H9 (cell line): ENCODE results near the gene GAPT. TPM values are rescaled to one million over a fixed set of nuclear protein-coding genes. Genes with fewer than 3 reads are reported as not detected.

ENCODE experiments used
- DNase-seq: peaks from one replicate; pipeline ENCODE4 v3.0.0-alpha.2; 2017
- H2AFZ ChIP-seq: one replicate; pipeline ENCODE4 v1.6.1; 2013; ENCODE audit warnings: mild to moderate bottlenecking, low read length, control low read depth, moderate library complexity
- H2AK5ac ChIP-seq: 2 replicates; pipeline ENCODE4 v1.6.1; 2013; ENCODE audit warnings: low read length, control low read depth, mixed read lengths; ENCODE audit not compliant: insufficient read length
- H2BK120ac ChIP-seq: one replicate; pipeline ENCODE4 v1.6.1; 2013; ENCODE audit warnings: low read depth, mild to moderate bottlenecking, low read length, control low read depth, inconsistent platforms; ENCODE audit not compliant: poor library complexity, severe bottlenecking
- H2BK12ac ChIP-seq: 2 replicates; pipeline ENCODE4 v1.6.1; 2013; ENCODE audit warnings: low read length, control low read depth, mixed read lengths, low read depth; ENCODE audit not compliant: insufficient read length
- H2BK15ac ChIP-seq: 2 replicates; pipeline ENCODE4 v1.6.1; 2013; ENCODE audit warnings: low read depth, low read length, control low read depth
- H2BK20ac ChIP-seq: one replicate; pipeline ENCODE4 v1.6.1; 2013; ENCODE audit warnings: low read depth, mild to moderate bottlenecking, low read length, control low read depth, inconsistent platforms; ENCODE audit not compliant: poor library complexity, severe bottlenecking
- H2BK5ac ChIP-seq: 2 replicates; pipeline ENCODE4 v1.6.1; 2013; ENCODE audit warnings: low read length, control low read depth, mixed read lengths; ENCODE audit not compliant: insufficient read length
- H3K14ac ChIP-seq: 2 replicates; pipeline ENCODE4 v1.6.1; 2013; ENCODE audit warnings: low read length, control low read depth; ENCODE audit not compliant: insufficient read depth
- H3K18ac ChIP-seq: 2 replicates; pipeline ENCODE4 v1.6.1; 2013; ENCODE audit warnings: low read depth, mild to moderate bottlenecking, mixed read lengths, low read length, control low read depth; ENCODE audit not compliant: insufficient read length
- H3K23ac ChIP-seq: 2 replicates; pipeline ENCODE4 v1.6.1; 2013; ENCODE audit warnings: low read length, control low read depth, mixed read lengths, low read depth; ENCODE audit not compliant: insufficient read length
- H3K23me2 ChIP-seq: 2 replicates; pipeline ENCODE4 v1.6.1; 2013; ENCODE audit warnings: low read depth, mild to moderate bottlenecking, mixed read lengths, low read length, control low read depth; ENCODE audit not compliant: insufficient read length, poor library complexity, severe bottlenecking
- H3K27ac ChIP-seq: 2 replicates; pipeline ENCODE4 v1.5.1; 2013; ENCODE audit warnings: low read length, control low read depth, mixed read lengths, low read depth; ENCODE audit not compliant: insufficient read length
- H3K27me3 ChIP-seq: 2 replicates; pipeline ENCODE4 v1.6.1; 2013; ENCODE audit warnings: low read length, control low read depth, inconsistent platforms; ENCODE audit not compliant: insufficient read depth
- H3K4ac ChIP-seq: 2 replicates; pipeline ENCODE4 v1.6.1; 2013; ENCODE audit warnings: low read depth, mild to moderate bottlenecking, control low read depth, inconsistent platforms, low read length, moderate library complexity
- H3K4me1 ChIP-seq: 2 replicates; pipeline ENCODE4 v1.6.1; 2013; ENCODE audit warnings: low read length, control low read depth, inconsistent platforms; ENCODE audit not compliant: insufficient read depth
- H3K4me2 ChIP-seq: 2 replicates; pipeline ENCODE4 v1.6.1; 2013; ENCODE audit warnings: low read length, control low read depth, mixed read lengths; ENCODE audit not compliant: insufficient read length, insufficient read depth
- H3K56ac ChIP-seq: 2 replicates; pipeline ENCODE4 v1.6.1; 2013; ENCODE audit warnings: low read depth, mild to moderate bottlenecking, mixed read lengths, low read length, control low read depth; ENCODE audit not compliant: insufficient read length
- H3K79me1 ChIP-seq: 2 replicates; pipeline ENCODE4 v1.6.1; 2013; ENCODE audit warnings: low read depth, mild to moderate bottlenecking, moderate library complexity, low read length, control low read depth, inconsistent platforms; ENCODE audit not compliant: insufficient read depth, poor library complexity, severe bottlenecking
- H3K79me2 ChIP-seq: 2 replicates; pipeline ENCODE4 v1.6.1; 2013; ENCODE audit warnings: low read length, control low read depth, inconsistent platforms; ENCODE audit not compliant: insufficient read depth
- H3K9ac ChIP-seq: 2 replicates; pipeline ENCODE4 v1.6.1; 2013; ENCODE audit warnings: low read length, control low read depth, mixed read lengths; ENCODE audit not compliant: insufficient read length; ENCODE audit errors: extremely low read depth
- H3K9me3 ChIP-seq: one replicate; pipeline ENCODE4 v1.6.1; 2013; ENCODE audit warnings: low read depth, low read length, inconsistent platforms; ENCODE audit not compliant: control insufficient read depth
- H3T11ph ChIP-seq: one replicate; pipeline ENCODE4 v1.6.1; 2013; ENCODE audit warnings: mild to moderate bottlenecking, low read length, control low read depth, inconsistent platforms
- H4K20me1 ChIP-seq: one replicate; pipeline ENCODE4 v1.6.1; 2013; ENCODE audit not compliant: control insufficient read depth, insufficient read length, insufficient read depth
- H4K5ac ChIP-seq: 2 replicates; pipeline ENCODE4 v1.6.1; 2013; ENCODE audit warnings: low read depth, mild to moderate bottlenecking, mixed read lengths, low read length, control low read depth; ENCODE audit not compliant: insufficient read length
- H4K8ac ChIP-seq: replicated peaks from 2 replicates; pipeline ENCODE4 v1.6.1; 2013; ENCODE audit warnings: low read length, control low read depth, mixed read lengths, low read depth; ENCODE audit not compliant: insufficient read length
- H4K91ac ChIP-seq: 2 replicates; pipeline ENCODE4 v1.6.1; 2013; ENCODE audit warnings: low read depth, mild to moderate bottlenecking, moderate library complexity, mixed read lengths, low read length, control low read depth; ENCODE audit not compliant: insufficient read length
- H3K27ac Mint-ChIP-seq, 3 experiments: 2 replicates in 2 of 3; 3 replicates in 1 of 3; pipeline ENCODE4 v1.8.0; 2020 to 2021; ENCODE audit warnings: mixed read lengths in 3 of 3, mild to moderate bottlenecking in 1 of 3, moderate library complexity in 1 of 3
- H3K27me3 Mint-ChIP-seq: 2 replicates; pipeline ENCODE4 v1.8.0; 2021; ENCODE audit warnings: low read depth, mild to moderate bottlenecking, moderate library complexity, mixed read lengths
- H3K36me3 Mint-ChIP-seq, 3 experiments: 2 replicates in 2 of 3; 3 replicates in 1 of 3; pipeline ENCODE4 v1.8.0; 2020 to 2021; ENCODE audit warnings: low read depth in 3 of 3, mixed read lengths in 3 of 3; ENCODE audit not compliant: insufficient read depth in 1 of 3
- H3K4me1 Mint-ChIP-seq, 2 experiments: 2 replicates each; pipeline ENCODE4 v1.8.0; 2020; ENCODE audit warnings: mixed read lengths in 2 of 2
- H3K4me3 Mint-ChIP-seq, 2 experiments: 2 replicates in 1 of 2; 3 replicates in 1 of 2; pipeline ENCODE4 v1.8.0; 2020 to 2021; ENCODE audit warnings: mild to moderate bottlenecking in 2 of 2, mixed read lengths in 2 of 2, moderate library complexity in 1 of 2
- H3K9me3 Mint-ChIP-seq, 2 experiments: 2 replicates in 1 of 2; 3 replicates in 1 of 2; pipeline ENCODE4 v1.8.0; 2020; ENCODE audit warnings: mild to moderate bottlenecking in 2 of 2, mixed read lengths in 2 of 2, moderate library complexity in 1 of 2
- WGBS: extraction: QIAGEN DNeasy Blood & Tissue Kit; methylation state at CpG from one replicate; pipeline ENCODE4 v1.1.7; 2013; ENCODE audit warnings: missing lambda C conversion rate, low lambda C conversion rate, mixed read lengths; ENCODE audit not compliant: insufficient read length; ENCODE audit errors: extremely low coverage; 5-methylcytosine and 5-hydroxymethylcytosine counted together
- total RNA-seq: library from RNA; stranded (reverse); gene quantifications from 2 replicates; pipeline ENCODE4 v1.2.1, GENCODE V29; 2021
- TF ChIP-seq, protein P1 (sequence below): fragments of 200-600 bp; sonication (generic); conservative IDR thresholded peaks from 3 replicates; pipeline ENCODE4 v1.8.0; 2021; ENCODE audit warnings: antibody characterized with exemption, mild to moderate bottlenecking

The GAPT gene
- total RNA-seq, 1 experiment from 2014 or later, result not detected

DNA sequence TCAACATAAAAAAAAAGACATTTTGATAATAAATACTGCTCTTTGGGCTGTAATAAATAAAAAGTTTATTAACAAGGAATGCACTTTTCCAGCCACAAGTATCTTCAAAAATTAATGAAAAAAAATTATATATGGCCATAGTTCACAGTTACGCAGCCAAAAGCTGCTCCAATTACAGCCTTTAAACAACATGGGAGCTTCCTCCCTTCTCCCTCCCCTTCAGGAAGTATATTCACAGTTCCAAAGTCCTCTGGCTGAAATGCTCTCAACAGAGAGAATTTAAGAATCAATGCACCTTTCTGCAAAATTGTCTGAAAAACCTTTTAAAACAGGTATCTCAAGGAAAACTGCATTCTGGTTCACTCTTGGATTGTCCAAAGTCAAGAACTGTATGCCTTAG is 37.2 kb upstream of the GAPT start:
- no CpG with 5 or more reads among the region's 1 CpG for WGBS
- H2BK15ac ChIP-seq, result no peak overlapping the region
- H3K27me3 Mint-ChIP-seq, result no peaks in the 10 kb centered on the region; the same call in 1 of the 2 replicates
- no peak overlapping the region for H3K56ac ChIP-seq
- H2AFZ ChIP-seq, result no peak overlapping the region
- H4K8ac ChIP-seq, result no peak overlapping the region
- no peak overlapping the region for H3K9ac ChIP-seq
- no peaks in the 10 kb centered on the region for H3K4me1 ChIP-seq
- H3K23ac ChIP-seq, result no peak overlapping the region
- H2BK120ac ChIP-seq, result no peak overlapping the region
- H3K27me3 ChIP-seq, result no peaks in the 10 kb centered on the region
- no peaks in the 10 kb centered on the region for H3K9me3 ChIP-seq
- H3K9me3 Mint-ChIP-seq, result no peaks in the 10 kb centered on the region
- no peak overlapping the region for H3K14ac ChIP-seq
- no peak overlapping the region for H3T11ph ChIP-seq
- no peak for DNase-seq
- TF ChIP-seq, protein P1, sequence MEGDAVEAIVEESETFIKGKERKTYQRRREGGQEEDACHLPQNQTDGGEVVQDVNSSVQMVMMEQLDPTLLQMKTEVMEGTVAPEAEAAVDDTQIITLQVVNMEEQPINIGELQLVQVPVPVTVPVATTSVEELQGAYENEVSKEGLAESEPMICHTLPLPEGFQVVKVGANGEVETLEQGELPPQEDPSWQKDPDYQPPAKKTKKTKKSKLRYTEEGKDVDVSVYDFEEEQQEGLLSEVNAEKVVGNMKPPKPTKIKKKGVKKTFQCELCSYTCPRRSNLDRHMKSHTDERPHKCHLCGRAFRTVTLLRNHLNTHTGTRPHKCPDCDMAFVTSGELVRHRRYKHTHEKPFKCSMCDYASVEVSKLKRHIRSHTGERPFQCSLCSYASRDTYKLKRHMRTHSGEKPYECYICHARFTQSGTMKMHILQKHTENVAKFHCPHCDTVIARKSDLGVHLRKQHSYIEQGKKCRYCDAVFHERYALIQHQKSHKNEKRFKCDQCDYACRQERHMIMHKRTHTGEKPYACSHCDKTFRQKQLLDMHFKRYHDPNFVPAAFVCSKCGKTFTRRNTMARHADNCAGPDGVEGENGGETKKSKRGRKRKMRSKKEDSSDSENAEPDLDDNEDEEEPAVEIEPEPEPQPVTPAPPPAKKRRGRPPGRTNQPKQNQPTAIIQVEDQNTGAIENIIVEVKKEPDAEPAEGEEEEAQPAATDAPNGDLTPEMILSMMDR, result no peak
- no peak overlapping the region for H3K4me2 ChIP-seq
- peaks cover 3 to 51% (median 37%) of the 10 kb centered on the region in 3 experiments; a peak in 6 of 7 replicates for H3K36me3 Mint-ChIP-seq
- no peaks in the 10 kb centered on the region for H3K79me1 ChIP-seq
- H4K5ac ChIP-seq, result no peak overlapping the region
- H2AK5ac ChIP-seq, result no peak overlapping the region
- no peak overlapping the region for H2BK5ac ChIP-seq
- peaks cover 3% of the 10 kb centered on the region for H3K23me2 ChIP-seq
- peaks cover 15 to 16% of the 10 kb centered on the region in 2 experiments for H3K4me1 Mint-ChIP-seq
- no peak overlapping the region for H3K4ac ChIP-seq
- no peak overlapping the region for H3K27ac ChIP-seq
- H2BK12ac ChIP-seq, result no peak overlapping the region
- no peak overlapping the region for H3K4me3 Mint-ChIP-seq
- peaks cover 2% of the 10 kb centered on the region; the same call in 1 of the 2 replicates for H3K79me2 ChIP-seq
- H3K27ac Mint-ChIP-seq, result no peak overlapping the region
- H3K18ac ChIP-seq, result no peak overlapping the region
- H4K91ac ChIP-seq, result no peak overlapping the region
- H4K20me1 ChIP-seq, result no peaks in the 10 kb centered on the region
- H2BK20ac ChIP-seq, result no peak overlapping the region
